ENCODE results near the gene CELA1.
"Not testable (repeated sequence)": the region's sequence is repeated elsewhere in the genome, so short reads cannot be mapped to it uniquely, and the experiment has no call there.

CELA1 gene

GRCh38 chr12:51341251-51342007 is 5.0 kb downstream of the CELA1 start:
- peak; percentile 50 for DNase-seq

- no peak for DNase-seq
Observed at GRCh38 chr12:51339750-51340149, 6.7 kb downstream of the CELA1 start.

- not testable (repeated sequence) for DNase-seq
Observed at GRCh38 chr12:51337336-51337735, 9.1 kb downstream of the CELA1 start.

GRCh38 chr12:51335931-51336330 is 10.5 kb downstream of the CELA1 start:
- no peak for DNase-seq

- DNase-seq, result no peak
Observed at GRCh38 chr12:51334764-51335163, 11.7 kb downstream of the CELA1 start.

- no peak for DNase-seq
Observed at GRCh38 chr12:51333536-51333935, 12.9 kb downstream of the CELA1 start.

GRCh38 chr12:51330186-51330585 is 16.3 kb downstream of the CELA1 start:
- DNase-seq, result no peak

- no peak for DNase-seq
Observed at GRCh38 chr12:51329742-51330141, 16.7 kb downstream of the CELA1 start.

- DNase-seq, result no peak
Observed at GRCh38 chr12:51328587-51328986, 17.9 kb downstream of the CELA1 start.

GRCh38 chr12:51326698-51327439 is 19.6 kb downstream of the CELA1 start:
- no peak for DNase-seq

- no peak for DNase-seq
Observed at GRCh38 chr12:51324953-51325352, 21.5 kb downstream of the CELA1 start.

- DNase-seq, result peak; percentile 60
Observed at GRCh38 chr12:51323966-51324895, 22.2 kb downstream of the CELA1 start, which contains the start of gene BIN2. TSS of gene BIN2 (minus strand) at chr12:51324174. CDS start at chr12:51324102, 72 bp downstream.

- DNase-seq, result peak; percentile 51
Observed at GRCh38 chr12:51323317-51323960, 23.0 kb downstream of the CELA1 start.

- DNase-seq, result no peak
Observed at GRCh38 chr12:51322452-51322851, 24.0 kb downstream of the CELA1 start.

GRCh38 chr12:51321882-51322281 is 24.6 kb downstream of the CELA1 start:
- DNase-seq, result no peak

- no peak for DNase-seq
Observed at GRCh38 chr12:51320695-51321320, 25.7 kb downstream of the CELA1 start.

- no peak for DNase-seq
Observed at GRCh38 chr12:51320311-51320694, 26.2 kb downstream of the CELA1 start.

- peak; percentile 14 for DNase-seq
Observed at GRCh38 chr12:51318846-51319599, 27.5 kb downstream of the CELA1 start.

- not testable (repeated sequence) for DNase-seq
Observed at GRCh38 chr12:51318057-51318806, 28.2 kb downstream of the CELA1 start.

GRCh38 chr12:51311389-51311788 is 35.1 kb downstream of the CELA1 start:
- no peak for DNase-seq
